Coronary artery (tissue), 2 donors: Measurements from ENCODE around the gene COX7A2L.
"Not testable (repeated sequence)": the region's sequence is repeated elsewhere in the genome, so short reads cannot be mapped to it uniquely, and the experiment has no call there.

Experiments
- DNase-seq: peaks from one replicate; pipeline ENCODE4 v3.0.0-alpha.2; 2017; ENCODE audit warnings: low spot score
- H3K27ac ChIP-seq, 2 donors: fragments of 200-600 bp; sonication (generic); one replicate each; pipeline ENCODE4 v1.5.1; 2016 to 2019
- H3K4me3 ChIP-seq: fragments of 200-600 bp; sonication (generic); 2 replicates; pipeline ENCODE4 v1.5.1; 2016; ENCODE audit warnings: mild to moderate bottlenecking, moderate library complexity
- CTCF ChIP-seq: fragments of 200-600 bp; sonication (generic); IDR thresholded peaks from one replicate; pipeline ENCODE4 v1.5.1; 2019; ENCODE audit warnings: antibody characterized with exemption

Gene COX7A2L

GRCh38 chr2:42360890-42361727 lies at the start of gene COX7A2L:
Gene COX7A2L (minus strand): TSS chr2:42361217. CDS start chr2:42361161, 56 bp downstream.
- Histone ChIP-seq H3K27ac (peak within 1 kb of the TSS; percentile 90 to 95), H3K4me3 (peak within 1 kb of the TSS; percentile 87)
- DNase-seq: peak; percentile 98
- no peak for TF ChIP-seq CTCF

- no peak overlapping the region for H3K27ac ChIP-seq
- DNase-seq: no peak
- H3K4me3 ChIP-seq: no peak overlapping the region
- no peak for TF ChIP-seq CTCF
These were observed 47.0 kb upstream of the COX7A2L start for GRCh38 chr2:42408009-42408408.

- no peak for DNase-seq
- no peak for TF ChIP-seq CTCF
These were observed 46.5 kb upstream of the COX7A2L start for GRCh38 chr2:42407476-42407875.

GRCh38 chr2:42404676-42405075 lies 43.7 kb upstream of the COX7A2L start:
- no peak for DNase-seq
- TF ChIP-seq CTCF: no peak
- Histone ChIP-seq H3K4me3 (no peak overlapping the region), H3K27ac (no peak overlapping the region)

More at GRCh38 chr2:42407476-42407875, 46.5 kb upstream of the COX7A2L start:
- Histone ChIP-seq H3K27ac (no peak overlapping the region), H3K4me3 (no peak overlapping the region)

- DNase-seq: no peak
- no peak overlapping the region for H3K27ac ChIP-seq
- no peak overlapping the region for H3K4me3 ChIP-seq
- TF ChIP-seq CTCF: no peak
These were observed 40.8 kb upstream of the COX7A2L start for GRCh38 chr2:42401773-42402172.

- not testable (repeated sequence) for H3K27ac ChIP-seq, H3K4me3 ChIP-seq, DNase-seq
These were observed 37.0 kb upstream of the COX7A2L start for GRCh38 chr2:42398052-42398451.

- H3K4me3 ChIP-seq, H3K27ac ChIP-seq, DNase-seq: not testable (repeated sequence)
These were observed 32.3 kb upstream of the COX7A2L start for GRCh38 chr2:42393320-42393719.

- Histone ChIP-seq H3K4me3 (no peak overlapping the region), H3K27ac (no peak overlapping the region)
- no peak for TF ChIP-seq CTCF
- DNase-seq: no peak
These were observed 31.2 kb upstream of the COX7A2L start for GRCh38 chr2:42392191-42392590.
